ENCODE measurements around the gene RPN2.

- no peak for TF ChIP-seq HDGF (IDR thresholded peaks at IDR 0.05; ENCODE audit: borderline replicate concordance)
- TF ChIP-seq ELF4 (IDR thresholded peaks at IDR 0.05) = no peak
- TF ChIP-seq SUZ12 (IDR thresholded peaks at IDR 0.05) = no peak
- TF ChIP-seq FOXA1 (IDR thresholded peaks at IDR 0.05) = no peak
- no peak for TF ChIP-seq SP1 (IDR thresholded peaks at IDR 0.05)
- TF ChIP-seq ZNF384 (IDR thresholded peaks at IDR 0.05) = no peak
- TF ChIP-seq BHLHE40 (IDR thresholded peaks at IDR 0.05; ENCODE audit: borderline replicate concordance) = no peak
- TF ChIP-seq NFRKB (IDR thresholded peaks at IDR 0.05) = no peak
- TF ChIP-seq, protein P1, sequence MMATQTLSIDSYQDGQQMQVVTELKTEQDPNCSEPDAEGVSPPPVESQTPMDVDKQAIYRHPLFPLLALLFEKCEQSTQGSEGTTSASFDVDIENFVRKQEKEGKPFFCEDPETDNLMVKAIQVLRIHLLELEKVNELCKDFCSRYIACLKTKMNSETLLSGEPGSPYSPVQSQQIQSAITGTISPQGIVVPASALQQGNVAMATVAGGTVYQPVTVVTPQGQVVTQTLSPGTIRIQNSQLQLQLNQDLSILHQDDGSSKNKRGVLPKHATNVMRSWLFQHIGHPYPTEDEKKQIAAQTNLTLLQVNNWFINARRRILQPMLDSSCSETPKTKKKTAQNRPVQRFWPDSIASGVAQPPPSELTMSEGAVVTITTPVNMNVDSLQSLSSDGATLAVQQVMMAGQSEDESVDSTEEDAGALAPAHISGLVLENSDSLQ (IDR thresholded peaks at IDR 0.05) = no peak
- no peak for TF ChIP-seq ARNT (IDR thresholded peaks at IDR 0.05)
- no peak for TF ChIP-seq LEF1 (IDR thresholded peaks at IDR 0.05; ENCODE audit: borderline replicate concordance)
Measured at GRCh38 chr20:37218441-37218840, 39.3 kb downstream of the RPN2 start.

All from HEK293T (cell line).